GM18909 (cell line): ENCODE results near the gene PAK1IP1.
"Not testable (repeated sequence)": the region's sequence is repeated elsewhere in the genome, so short reads cannot be mapped to it uniquely, and the experiment has no call there.

Experiments used
- ATAC-seq: cut with Tn5 transposase; IDR thresholded peaks from one replicate; pipeline ENCODE4 v1.9.1; 2021; ENCODE audit warnings: mild to moderate bottlenecking; ENCODE audit not compliant: unreplicated experiment, poor library complexity

Gene PAK1IP1

GRCh38 chr6:10736731-10737130 is 42.0 kb downstream of the PAK1IP1 start:
- ATAC-seq, result no peak

DNA sequence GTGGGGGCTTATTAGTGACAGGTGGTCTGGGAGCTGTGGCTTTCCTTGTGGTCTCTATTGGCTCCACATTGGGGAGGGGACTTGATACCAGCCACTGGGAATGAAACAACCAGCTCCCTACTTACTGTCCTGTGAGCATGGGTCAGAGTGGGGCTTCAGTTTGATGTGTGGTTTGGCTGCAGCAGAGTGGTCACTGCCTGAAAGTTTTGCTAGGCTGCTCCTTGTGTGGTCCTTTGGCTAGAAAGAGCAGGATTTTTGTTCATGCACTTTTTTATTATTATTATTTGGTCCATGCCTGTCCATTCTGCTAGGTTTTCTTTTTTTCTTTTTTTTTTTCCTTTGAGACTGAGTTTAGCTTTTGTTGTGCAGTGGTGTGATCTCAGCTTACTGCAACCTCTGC is 45.3 kb downstream of the PAK1IP1 start:
- no peak for ATAC-seq

DNA sequence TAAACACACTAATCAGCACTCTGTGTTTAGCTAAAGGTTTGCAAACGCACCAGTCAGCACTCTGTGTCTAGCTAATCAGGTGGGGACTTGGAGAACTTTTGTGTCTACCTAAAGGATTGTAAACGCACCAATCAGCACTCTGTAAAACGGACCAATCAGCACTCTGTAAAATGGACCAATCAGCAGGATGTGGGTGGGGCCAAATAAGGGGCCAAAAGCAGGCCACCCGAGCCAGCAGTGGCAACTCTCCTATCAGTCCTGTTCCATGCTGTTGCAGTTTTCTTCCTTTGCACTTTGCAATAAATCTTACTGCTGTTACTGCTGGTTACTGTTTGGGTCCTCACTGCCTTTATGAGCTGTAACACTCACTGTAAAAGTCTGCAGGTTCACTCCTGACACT is 46.9 kb downstream of the PAK1IP1 start:
- not testable (repeated sequence) for ATAC-seq

DNA sequence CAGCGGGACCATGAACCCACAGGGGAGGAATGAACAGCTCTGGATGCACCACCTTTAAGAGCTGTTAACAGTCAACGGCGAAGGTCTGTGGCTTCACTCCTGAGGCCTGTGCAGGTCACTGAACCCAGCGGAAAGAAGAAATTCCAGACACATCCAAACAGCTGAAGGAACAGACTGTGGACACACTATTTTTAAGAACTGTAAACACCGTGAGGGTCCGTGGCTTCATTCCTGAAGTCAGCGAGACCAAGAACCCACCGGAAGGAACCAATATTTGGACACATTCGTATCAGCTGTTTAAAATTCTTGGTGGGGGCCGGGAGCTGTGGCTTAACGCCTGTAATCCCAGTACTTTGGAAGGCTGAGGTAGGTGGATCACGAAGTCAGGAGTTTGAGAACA is 47.5 kb downstream of the PAK1IP1 start:
- ATAC-seq, result no peak

DNA sequence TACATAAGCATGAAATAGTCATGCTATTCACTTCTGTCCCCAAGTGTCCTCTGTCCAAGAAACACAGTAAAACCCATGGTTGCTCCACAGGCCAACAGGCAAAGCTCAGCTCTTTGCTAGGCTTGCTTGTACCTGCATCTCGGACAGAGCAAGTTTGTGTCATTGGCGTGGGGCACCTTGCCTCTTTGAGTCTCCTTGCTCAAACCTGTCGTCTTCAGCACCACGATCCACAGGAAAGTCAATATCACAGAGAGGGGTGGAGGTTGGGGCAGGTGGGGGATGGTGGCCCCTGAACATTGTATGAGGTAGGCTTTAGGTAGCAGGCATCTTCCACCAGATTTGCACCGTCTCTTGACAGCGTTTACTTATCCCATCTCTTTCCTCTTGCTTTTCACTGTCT is 48.7 kb downstream of the PAK1IP1 start:
- no peak for ATAC-seq

GRCh38 chr6:10745116-10745515 is 50.3 kb downstream of the PAK1IP1 start:
- ATAC-seq, result no peak

DNA sequence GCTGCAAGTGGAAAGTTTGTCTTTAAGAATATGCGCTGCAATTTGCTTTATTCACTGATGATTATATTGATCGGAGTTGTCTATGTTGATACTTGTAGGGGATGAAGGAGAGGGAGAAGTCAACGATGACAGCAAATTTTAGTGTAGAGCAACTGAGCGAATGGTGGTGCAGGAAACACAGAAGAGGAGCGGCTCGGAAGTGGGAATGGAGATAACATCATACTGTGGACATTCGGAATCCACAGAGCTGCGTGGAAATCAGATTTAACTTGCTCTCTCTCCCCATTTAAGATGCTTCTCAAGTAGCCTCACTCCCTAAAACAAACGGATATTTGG is 52.1 kb downstream of the PAK1IP1 start:
- no peak for ATAC-seq

DNA sequence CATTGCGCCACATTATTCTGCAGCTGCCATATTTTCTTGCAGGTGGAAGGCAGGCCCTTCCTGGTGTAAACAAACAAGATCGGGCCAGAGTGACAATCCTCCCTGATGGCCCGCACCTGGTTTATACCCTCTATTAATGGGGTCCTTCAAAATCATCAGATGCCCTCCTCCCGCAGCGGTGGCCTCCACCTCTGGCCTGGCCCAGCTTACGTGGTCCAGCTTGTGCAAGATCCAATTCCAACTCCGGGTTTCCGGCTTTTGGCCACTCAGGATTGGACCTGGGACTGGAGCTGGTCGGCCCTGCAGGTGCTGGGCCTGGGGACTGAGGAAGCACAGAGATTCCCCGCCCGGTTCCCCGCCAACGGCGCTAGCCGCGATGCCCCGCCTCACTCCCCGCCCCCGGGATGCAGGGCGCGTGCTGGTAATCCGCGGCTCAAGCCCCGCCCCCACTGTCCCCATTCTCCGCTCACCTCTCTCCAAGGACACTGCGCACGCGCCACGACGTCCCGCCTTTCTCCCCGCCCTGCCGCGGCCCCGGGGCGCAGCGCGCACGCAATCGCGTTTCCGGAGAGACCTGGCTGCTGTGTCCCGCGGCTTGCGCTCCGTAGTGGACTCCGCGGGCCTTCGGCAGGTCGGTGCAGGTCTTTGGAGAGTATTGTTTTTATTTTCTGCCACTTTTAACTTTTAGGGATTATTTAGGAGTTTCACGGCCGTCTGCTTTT is 52.6 kb downstream of the PAK1IP1 start, which contains the start of gene TMEM14B:
TSS of gene TMEM14B (plus strand) at position 555 of the 722 bp plus-strand sequence. CDS start 1,441 bp downstream, outside the sequence.
- peak; percentile 96 for ATAC-seq

DNA sequence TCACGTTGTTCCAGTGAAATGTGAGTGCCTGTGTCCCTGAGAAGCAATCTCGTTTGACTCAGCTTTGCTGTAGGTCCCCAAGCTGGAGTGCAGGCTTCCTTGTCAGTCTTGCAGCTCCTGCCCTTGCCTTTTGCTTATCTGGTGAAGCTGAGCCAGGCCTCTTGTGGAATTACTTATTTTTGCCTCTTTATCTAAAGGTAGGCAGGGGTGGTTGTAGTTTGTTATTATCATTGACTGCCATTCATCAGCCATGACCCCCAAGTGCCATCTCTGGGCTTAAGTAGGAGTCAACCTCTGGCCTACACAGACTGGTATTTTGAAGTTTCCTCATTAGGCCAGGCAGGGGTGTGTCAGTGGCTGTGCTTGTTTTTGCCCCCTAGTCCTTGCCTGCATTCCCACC is 55.0 kb downstream of the PAK1IP1 start:
- no peak for ATAC-seq

- ATAC-seq, result not testable (repeated sequence)
These were observed 55.8 kb downstream of the PAK1IP1 start for GRCh38 chr6:10750568-10750967.

GRCh38 chr6:10751757-10752156 is 57.0 kb downstream of the PAK1IP1 start:
- not testable (repeated sequence) for ATAC-seq

- ATAC-seq, result no peak
These were observed 61.3 kb downstream of the PAK1IP1 start for GRCh38 chr6:10756085-10756484.
